ENCODE results near the gene PTPRJ. TPM values are rescaled to one million over a fixed set of nuclear protein-coding genes. Genes with fewer than 3 reads are reported as not detected.

PTPRJ gene
- total RNA-seq, 1 experiment from 2014 or later = 11.0 TPM

DNA sequence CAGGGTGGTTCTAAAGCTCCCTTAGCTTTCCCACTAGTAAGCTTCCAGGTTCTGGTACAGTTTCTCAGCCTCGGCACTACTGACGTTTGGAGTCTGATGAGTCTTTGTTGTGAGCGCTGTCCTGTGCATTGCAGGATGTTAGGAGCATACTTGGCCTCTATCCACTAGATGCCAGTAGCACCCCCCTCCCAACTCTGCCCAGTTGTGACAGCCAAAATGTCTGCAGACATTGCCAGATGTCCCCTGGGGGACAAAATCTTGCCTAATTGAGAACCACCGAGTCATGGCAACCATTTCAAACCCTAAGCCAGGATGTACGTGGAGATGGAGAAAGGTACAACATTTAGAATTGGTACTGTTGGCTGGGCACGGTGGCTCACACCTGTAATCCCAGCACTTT, 68.7 kb downstream of the PTPRJ start:
- peaks cover 36% of the 10 kb centered on the region for H3K4me1 Mint-ChIP-seq (ENCODE audit: low read depth, unreplicated experiment)

DNA sequence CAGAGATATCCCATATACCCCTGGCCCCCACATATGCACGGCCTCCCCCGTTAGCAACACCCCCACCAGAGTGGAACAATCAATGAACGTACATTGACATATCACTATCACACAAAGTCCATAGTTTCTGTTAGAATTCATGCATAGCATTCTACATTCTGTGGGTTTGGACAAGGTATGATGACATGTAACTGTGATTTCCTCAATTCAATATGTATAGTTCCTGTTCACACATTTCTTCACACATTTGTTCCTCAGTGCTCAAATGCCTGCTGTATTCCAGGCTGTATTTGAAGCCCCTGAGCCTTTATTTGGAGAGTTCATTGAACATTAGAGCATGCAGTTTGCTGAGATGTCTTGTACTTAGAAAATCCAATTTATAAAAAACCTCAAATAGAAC, 69.9 kb downstream of the PTPRJ start:
- H3K4me3 ChIP-seq (ENCODE audit: low read depth, low read length) = no peak overlapping the region
- H3K36me3 Mint-ChIP-seq (ENCODE audit: insufficient read depth, unreplicated experiment) = peaks cover 13% of the 10 kb centered on the region
- no peaks in the 10 kb centered on the region for H3K27me3 ChIP-seq (replicated peaks; ENCODE audit: control insufficient read depth, insufficient read depth, low read length)
- no peaks in the 10 kb centered on the region for H3K36me3 ChIP-seq (ENCODE audit: control insufficient read depth, insufficient read depth, low read length)
- H3K4me1 ChIP-seq = peaks cover 39% of the 10 kb centered on the region
- TF ChIP-seq, protein P1, sequence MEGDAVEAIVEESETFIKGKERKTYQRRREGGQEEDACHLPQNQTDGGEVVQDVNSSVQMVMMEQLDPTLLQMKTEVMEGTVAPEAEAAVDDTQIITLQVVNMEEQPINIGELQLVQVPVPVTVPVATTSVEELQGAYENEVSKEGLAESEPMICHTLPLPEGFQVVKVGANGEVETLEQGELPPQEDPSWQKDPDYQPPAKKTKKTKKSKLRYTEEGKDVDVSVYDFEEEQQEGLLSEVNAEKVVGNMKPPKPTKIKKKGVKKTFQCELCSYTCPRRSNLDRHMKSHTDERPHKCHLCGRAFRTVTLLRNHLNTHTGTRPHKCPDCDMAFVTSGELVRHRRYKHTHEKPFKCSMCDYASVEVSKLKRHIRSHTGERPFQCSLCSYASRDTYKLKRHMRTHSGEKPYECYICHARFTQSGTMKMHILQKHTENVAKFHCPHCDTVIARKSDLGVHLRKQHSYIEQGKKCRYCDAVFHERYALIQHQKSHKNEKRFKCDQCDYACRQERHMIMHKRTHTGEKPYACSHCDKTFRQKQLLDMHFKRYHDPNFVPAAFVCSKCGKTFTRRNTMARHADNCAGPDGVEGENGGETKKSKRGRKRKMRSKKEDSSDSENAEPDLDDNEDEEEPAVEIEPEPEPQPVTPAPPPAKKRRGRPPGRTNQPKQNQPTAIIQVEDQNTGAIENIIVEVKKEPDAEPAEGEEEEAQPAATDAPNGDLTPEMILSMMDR (IDR thresholded peaks at IDR 0.05; ENCODE audit: insufficient read depth in 1 of 2, low read depth in 1 of 2, low read length in 1 of 2, severe bottlenecking in 1 of 2, unreplicated experiment in 1 of 2) = no peak
- ChIA-PET POLR2A (no interaction called here), CTCF (interaction anchor here (0.7 kb wide), 1 partner anchor 142 kb away, joined by 10 read pairs; no protein-coding TSS in a partner anchor)
- no peaks in the 10 kb centered on the region for H3K9me3 Mint-ChIP-seq (ENCODE audit: unreplicated experiment)
- H3K27me3 Mint-ChIP-seq (ENCODE audit: insufficient read depth, unreplicated experiment) = no peaks in the 10 kb centered on the region
- H3K4me3 Mint-ChIP-seq (ENCODE audit: unreplicated experiment) = peak overlapping the region; percentile 43
- H3K4me1 Mint-ChIP-seq (ENCODE audit: low read depth, unreplicated experiment) = peaks cover 39% of the 10 kb centered on the region
- peak overlapping the region; percentile 55 for H3K27ac Mint-ChIP-seq (ENCODE audit: unreplicated experiment)
- H3K9me3 ChIP-seq = no peaks in the 10 kb centered on the region
- BruUV-seq (replicated peaks) = no TSS peak
- intact Hi-C loops (cut with micrococcal nuclease; ENCODE audit: unreplicated experiment) = loop anchor here (1.0 to 2.0 kb wide), 3 partner anchors 44 to 68 kb away; no protein-coding TSS in a partner anchor
- no peak for DNase-seq

More for the DNA sequence above, 68.7 kb downstream of the PTPRJ start:
- Mint-ChIP-seq H3K9me3 (ENCODE audit: unreplicated experiment) (no peaks in the 10 kb centered on the region), H3K4me3 (ENCODE audit: unreplicated experiment) (no peak overlapping the region), H3K27me3 (ENCODE audit: insufficient read depth, unreplicated experiment) (no peaks in the 10 kb centered on the region), H3K27ac (ENCODE audit: unreplicated experiment) (peak overlapping the region; percentile 3), H3K36me3 (ENCODE audit: insufficient read depth, unreplicated experiment) (peaks cover 13% of the 10 kb centered on the region)
- no peak overlapping the region for H3K4me3 ChIP-seq (ENCODE audit: low read depth, low read length)
- H3K27me3 ChIP-seq (replicated peaks; ENCODE audit: control insufficient read depth, insufficient read depth, low read length) = no peaks in the 10 kb centered on the region
- TF ChIP-seq, protein P1 (IDR thresholded peaks at IDR 0.05; ENCODE audit: insufficient read depth in 1 of 2, low read depth in 1 of 2, low read length in 1 of 2, severe bottlenecking in 1 of 2, unreplicated experiment in 1 of 2) = no peak
- ChIA-PET CTCF (no interaction called here), POLR2A (no interaction called here)
- H3K9me3 ChIP-seq = no peaks in the 10 kb centered on the region
- intact Hi-C loops (cut with micrococcal nuclease; ENCODE audit: unreplicated experiment) = loop anchor here (1.0 kb wide), 1 partner anchor 61 kb away; no protein-coding TSS in a partner anchor
- no peaks in the 10 kb centered on the region; the same call in 1 of the 2 replicates for H3K36me3 ChIP-seq (ENCODE audit: control insufficient read depth, insufficient read depth, low read length)
- DNase-seq = no peak
- H3K4me1 ChIP-seq = peaks cover 39% of the 10 kb centered on the region
- BruUV-seq (replicated peaks) = no TSS peak

DNA sequence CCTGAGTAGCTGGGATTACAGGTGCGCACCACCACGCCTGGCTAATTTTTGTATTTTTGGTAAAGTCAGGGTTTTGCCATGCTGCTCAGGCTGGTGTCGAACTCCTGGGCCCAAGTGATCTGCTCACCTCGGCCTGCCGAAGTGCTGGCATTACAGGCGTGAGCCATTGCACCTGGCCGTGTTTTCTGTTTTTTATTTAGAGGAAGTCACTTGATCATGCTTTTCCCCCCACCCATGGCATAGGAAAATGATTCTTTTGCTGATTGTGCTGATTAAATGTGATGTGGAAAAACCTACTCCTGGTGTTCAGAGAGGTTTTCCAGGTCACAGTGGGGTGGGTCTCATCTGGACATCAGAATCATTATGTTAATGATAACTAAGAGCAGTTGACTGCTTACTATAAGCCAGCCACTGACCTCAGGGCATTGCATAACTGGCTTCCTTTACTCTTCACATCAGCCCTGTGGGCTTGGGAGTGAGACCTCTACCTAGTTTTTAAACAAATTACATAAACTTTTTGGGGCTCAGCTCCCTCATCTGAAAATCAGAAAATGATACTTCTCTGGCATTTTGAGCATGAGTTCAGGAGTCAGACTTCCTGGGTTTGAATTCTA, 71.0 kb downstream of the PTPRJ start:
- intact Hi-C loops (cut with micrococcal nuclease; ENCODE audit: unreplicated experiment) = loop anchor here (2.0 kb wide), 2 partner anchors 53 to 69 kb away; no protein-coding TSS in a partner anchor
- peak overlapping the region; percentile 92 for H3K27ac Mint-ChIP-seq (ENCODE audit: unreplicated experiment)
- peaks cover 49% of the 10 kb centered on the region for H3K4me1 Mint-ChIP-seq (ENCODE audit: low read depth, unreplicated experiment)
- H3K9me3 Mint-ChIP-seq (ENCODE audit: unreplicated experiment) = no peaks in the 10 kb centered on the region
- H3K27me3 Mint-ChIP-seq (ENCODE audit: insufficient read depth, unreplicated experiment) = no peaks in the 10 kb centered on the region
- Histone ChIP-seq H3K9me3 (no peaks in the 10 kb centered on the region), H3K4me3 (ENCODE audit: low read depth, low read length) (no peak overlapping the region), H3K36me3 (ENCODE audit: control insufficient read depth, insufficient read depth, low read length) (no peaks in the 10 kb centered on the region), H3K27me3 (replicated peaks; ENCODE audit: control insufficient read depth, insufficient read depth, low read length) (no peaks in the 10 kb centered on the region), H3K4me1 (peaks cover 39% of the 10 kb centered on the region)
- H3K4me3 Mint-ChIP-seq (ENCODE audit: unreplicated experiment) = no peak overlapping the region
- H3K36me3 Mint-ChIP-seq (ENCODE audit: insufficient read depth, unreplicated experiment) = peaks cover 13% of the 10 kb centered on the region
- POLR2A ChIA-PET = no interaction called here
- DNase-seq = no peak
- TF ChIP-seq, protein P1 (IDR thresholded peaks at IDR 0.05; ENCODE audit: insufficient read depth in 1 of 2, low read depth in 1 of 2, low read length in 1 of 2, severe bottlenecking in 1 of 2, unreplicated experiment in 1 of 2) = no peak
- CTCF ChIA-PET = interaction anchor here (0.7 kb wide), 1 partner anchor 143 kb away, joined by 10 read pairs; no protein-coding TSS in a partner anchor
- BruUV-seq (replicated peaks) = no TSS peak

Data from Caco-2 (cell line).